Measurements from ENCODE around the gene PTBP3. TPM values are rescaled to one million over a fixed set of nuclear protein-coding genes. Genes with fewer than 3 reads are reported as not detected.

Gene PTBP3, protein sequence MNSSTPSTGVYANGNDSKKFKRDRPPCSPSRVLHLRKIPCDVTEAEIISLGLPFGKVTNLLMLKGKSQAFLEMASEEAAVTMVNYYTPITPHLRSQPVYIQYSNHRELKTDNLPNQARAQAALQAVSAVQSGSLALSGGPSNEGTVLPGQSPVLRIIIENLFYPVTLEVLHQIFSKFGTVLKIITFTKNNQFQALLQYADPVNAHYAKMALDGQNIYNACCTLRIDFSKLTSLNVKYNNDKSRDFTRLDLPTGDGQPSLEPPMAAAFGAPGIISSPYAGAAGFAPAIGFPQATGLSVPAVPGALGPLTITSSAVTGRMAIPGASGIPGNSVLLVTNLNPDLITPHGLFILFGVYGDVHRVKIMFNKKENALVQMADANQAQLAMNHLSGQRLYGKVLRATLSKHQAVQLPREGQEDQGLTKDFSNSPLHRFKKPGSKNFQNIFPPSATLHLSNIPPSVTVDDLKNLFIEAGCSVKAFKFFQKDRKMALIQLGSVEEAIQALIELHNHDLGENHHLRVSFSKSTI
- 27.3 and 32.1 TPM in 2 replicates for total RNA-seq

DNA sequence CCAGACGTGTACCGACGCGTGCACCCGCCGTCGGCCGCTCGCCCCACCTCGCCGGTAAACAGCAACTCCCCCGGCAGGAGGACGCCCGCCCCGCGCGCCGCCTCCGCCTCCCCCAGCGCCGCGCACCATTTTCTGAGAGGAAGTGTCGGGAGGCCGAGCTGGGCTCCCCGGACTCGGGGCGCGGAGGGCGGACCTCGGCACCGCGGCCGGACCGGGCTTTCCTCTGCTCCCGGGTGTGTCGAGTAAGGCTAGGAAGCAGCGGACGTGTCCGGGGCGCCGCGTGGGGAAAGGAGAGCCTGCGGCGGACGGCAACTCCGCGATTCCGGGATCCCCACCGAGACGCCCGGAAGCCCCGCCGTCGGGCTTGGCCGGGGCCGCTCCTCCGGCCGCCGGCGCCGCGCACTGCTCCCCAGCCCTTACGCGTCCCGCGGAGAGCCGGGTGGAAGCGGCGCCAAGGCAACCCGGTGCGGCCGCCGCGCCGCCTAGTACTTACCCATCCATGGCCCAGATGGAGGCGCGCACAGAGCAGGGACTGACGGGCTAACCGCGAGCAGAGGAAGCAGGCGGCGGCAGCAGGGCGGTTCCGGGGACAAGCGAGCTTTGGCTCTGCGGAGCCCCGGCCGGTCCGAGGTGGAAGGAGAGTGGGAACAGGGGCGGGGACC, at the start of gene PTBP3:
Gene PTBP3, minus strand, starts transcription at position 643 of the 662 bp plus-strand sequence. CDS start 35,754 bp downstream, outside the sequence.

DNA sequence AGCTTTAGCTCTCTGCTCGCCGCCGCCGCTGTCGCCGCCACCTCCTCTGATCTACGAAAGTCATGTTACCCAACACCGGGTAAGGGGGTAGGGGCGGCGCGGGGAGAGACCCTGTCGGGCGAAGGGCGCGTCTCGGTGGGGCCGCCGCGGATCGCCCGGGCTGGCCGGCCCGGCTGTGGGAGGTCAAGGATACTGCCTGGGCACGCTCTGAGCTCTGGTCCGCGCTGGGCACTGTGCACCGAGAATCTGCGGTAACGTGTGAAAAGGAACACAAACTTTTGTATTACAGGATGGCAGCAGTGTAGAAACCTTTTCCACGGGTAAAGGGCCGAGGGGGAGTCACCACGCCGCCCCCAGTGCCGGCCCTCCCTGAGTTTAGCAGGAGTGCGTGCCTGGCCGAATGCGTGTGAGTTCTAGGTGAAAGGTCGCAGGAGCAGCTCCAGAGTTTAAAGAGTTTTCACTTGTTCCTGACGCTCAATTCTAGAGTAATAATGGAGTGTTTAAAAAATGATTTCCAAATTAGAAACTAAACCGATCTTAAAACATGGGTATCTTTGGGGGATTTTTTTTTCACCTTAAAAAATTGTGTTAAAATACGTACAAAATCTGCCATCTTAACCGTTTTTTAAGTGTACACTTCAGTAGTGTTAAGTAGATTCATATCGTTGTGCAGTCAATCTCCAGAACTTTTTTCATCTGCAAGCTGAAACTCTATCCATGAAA, 46.8 kb upstream of the PTBP3 start, which contains the start of gene HSDL2:
Gene HSDL2, plus strand, starts transcription at position 7 of the 723 bp plus-strand sequence. Its CDS starts 56 bp downstream, at position 63.

DNA sequence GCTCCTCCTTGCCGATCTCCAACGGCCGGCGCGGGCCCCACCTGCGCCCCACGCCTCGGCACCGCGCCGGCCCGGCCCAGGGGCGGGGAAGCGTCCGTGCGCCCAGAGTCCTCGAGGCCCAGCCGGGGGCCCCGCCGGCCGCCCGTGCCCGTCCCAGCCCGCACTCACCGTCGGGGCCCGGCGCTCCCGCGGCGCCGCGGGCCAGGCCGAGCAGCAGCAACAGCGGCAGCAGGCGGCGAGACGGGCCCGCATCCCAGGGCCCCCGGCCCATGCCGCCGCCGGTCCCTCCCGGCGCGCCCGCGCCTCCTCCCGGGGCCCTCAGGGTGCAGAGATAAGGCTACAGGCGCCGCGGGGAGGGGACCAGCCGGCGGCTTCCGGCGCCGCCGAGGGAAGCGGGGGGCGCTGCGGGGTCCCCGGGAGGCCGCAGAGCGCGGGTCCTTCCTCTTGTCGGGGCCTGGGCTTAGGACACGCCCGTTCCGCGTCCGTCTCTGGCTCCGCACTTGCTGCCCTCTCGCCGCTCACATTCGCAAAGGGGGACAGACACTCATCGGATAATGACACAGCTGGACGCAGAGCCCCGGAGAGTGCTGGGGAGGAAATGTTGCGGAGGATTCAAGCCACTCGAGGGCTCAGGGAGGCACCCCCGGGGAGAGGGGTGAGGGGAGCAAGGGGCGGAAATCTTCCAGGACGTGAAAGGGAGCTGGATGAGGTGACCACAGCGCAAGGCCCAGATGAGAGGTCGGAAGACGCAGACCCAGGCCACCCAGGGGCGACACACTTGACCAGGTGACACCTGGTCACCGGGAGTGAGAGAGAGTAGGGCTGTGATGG, 158.2 kb downstream of the PTBP3 start, which contains the start of gene SUSD1:
Gene SUSD1, minus strand, starts transcription at position 333 of the 831 bp plus-strand sequence. Its CDS starts 62 bp downstream, at position 271.

Other genes with a start within 250 kb of the PTBP3 start
- 22.9 and 32.1 TPM in 2 replicates for gene SUSD1, start 158.3 kb downstream of the PTBP3 start, total RNA-seq
- 26.5 and 29.7 TPM in 2 replicates for gene HSDL2, start 46.5 kb upstream of the PTBP3 start, total RNA-seq
- 0.81 and 1.3 TPM in 2 replicates for gene KIAA1958, start 153.2 kb upstream of the PTBP3 start, total RNA-seq